Measurements from ENCODE around the gene KLF9. TPM values are rescaled to one million over a fixed set of nuclear protein-coding genes. Genes with fewer than 3 reads are reported as not detected.

The KLF9 gene
- total RNA-seq, 6 experiments from 2014 or later: 8.7 to 74.7 (median 32.3) TPM

DNA sequence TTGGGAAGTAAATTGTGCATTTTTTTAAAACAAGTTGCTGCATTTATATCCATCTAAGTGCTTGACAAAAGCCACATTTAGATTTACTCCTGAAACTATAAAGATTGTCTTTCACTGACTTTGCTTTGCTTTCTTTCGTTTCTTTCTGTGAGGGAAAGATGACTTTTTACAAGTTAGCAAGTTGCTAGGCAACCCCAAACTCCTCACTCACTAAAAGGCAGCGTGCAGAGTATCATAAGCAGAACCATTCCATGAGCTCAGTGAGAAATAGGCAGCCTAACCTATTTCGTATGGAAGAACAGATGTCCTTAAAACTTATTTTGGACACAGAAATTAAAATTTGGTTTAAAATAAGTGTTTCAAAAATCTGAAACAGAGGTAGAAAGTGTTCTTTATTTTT is 29.0 kb downstream of the KLF9 start:
- H3K27me3 ChIP-seq: no peaks in the 10 kb centered on the region
- no peak for ATAC-seq
- DNase-seq: no peak
- H3K4me1 ChIP-seq: peaks cover 0 to 13% (median 0%) of the 10 kb centered on the region in 4 donors
- TF ChIP-seq CTCF (IDR thresholded peaks at IDR 0.05) (no peak), POLR2A (IDR thresholded peaks at IDR 0.05) (no peak)
- H3K4me3 ChIP-seq: no peak overlapping the region
- H3K27ac ChIP-seq: no peak overlapping the region
- H3K36me3 ChIP-seq: peaks cover 0 to 35% (median 14%) of the 10 kb centered on the region in 4 donors
- H3K9me3 ChIP-seq: no peaks in the 10 kb centered on the region
- 78% methylated on average over 3 of the region's 3 CpGs for WGBS (ENCODE audit: insufficient coverage, low coverage, low lambda C conversion rate, missing lambda C conversion rate)
- intact Hi-C loops (cut with DNase I): no loop called here

DNA sequence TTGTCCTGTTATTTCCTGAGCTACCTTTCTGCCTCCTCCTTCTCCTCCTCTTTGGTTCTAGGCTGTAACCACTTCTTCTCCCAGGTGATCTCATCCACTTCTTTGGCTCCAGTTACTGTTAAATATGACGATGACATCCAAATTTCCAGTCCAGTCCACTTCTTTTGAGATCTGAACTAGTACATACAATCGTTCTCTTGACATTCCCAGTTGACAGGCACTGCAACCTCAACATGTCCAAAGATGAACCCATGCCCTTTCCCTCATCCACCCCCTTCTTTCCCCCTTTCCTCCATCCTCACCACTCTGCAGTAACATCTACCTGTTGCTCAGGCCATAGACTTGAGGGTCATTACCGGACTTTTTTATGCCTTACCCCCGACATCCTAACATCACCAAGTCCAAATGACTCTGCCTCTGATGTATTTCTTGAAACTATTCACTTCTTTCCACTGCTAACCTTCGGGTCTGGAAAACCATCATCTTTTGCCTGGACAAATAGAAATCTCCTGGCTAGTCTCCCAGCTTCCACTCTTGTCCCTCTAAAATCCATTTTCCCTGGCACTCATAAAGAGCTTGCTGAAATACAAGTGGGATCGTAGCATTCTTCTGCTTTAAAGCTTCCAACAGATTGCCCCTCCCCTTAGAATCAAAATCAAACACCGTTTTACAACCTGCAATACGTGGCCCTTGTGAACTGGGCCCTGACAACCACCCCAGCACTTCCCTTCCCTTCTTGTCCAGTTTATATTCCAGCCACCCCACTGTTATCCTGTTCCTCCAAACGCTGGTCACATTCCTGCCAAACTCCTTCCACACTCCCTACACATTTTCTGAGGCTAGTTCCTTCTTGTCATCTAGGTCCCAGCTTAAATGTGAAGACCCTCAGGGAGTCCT is 31.5 kb downstream of the KLF9 start:
- peaks cover 0 to 35% (median 14%) of the 10 kb centered on the region in 4 donors for H3K36me3 ChIP-seq
- 65% methylated on average over 9 of the region's 9 CpGs for WGBS (ENCODE audit: insufficient coverage, low coverage, low lambda C conversion rate, missing lambda C conversion rate)
- ATAC-seq: peak in 1 of 4 donors; percentile 12
- intact Hi-C loops (cut with DNase I): no loop called here
- H3K9me3 ChIP-seq: no peaks in the 10 kb centered on the region
- H3K27me3 ChIP-seq: no peaks in the 10 kb centered on the region
- DNase-seq: no peak
- H3K4me1 ChIP-seq: peaks cover 0 to 13% (median 0%) of the 10 kb centered on the region in 4 donors
- H3K27ac ChIP-seq: no peak overlapping the region
- no peak overlapping the region for H3K4me3 ChIP-seq
- TF ChIP-seq CTCF (IDR thresholded peaks at IDR 0.05) (no peak), POLR2A (IDR thresholded peaks at IDR 0.05) (no peak)

GRCh38 chr9:70382046-70382708 is 32.3 kb downstream of the KLF9 start:
- ATAC-seq (peak in 1 of 4 donors; percentile 31), DNase-seq (no peak)
- no peaks in the 10 kb centered on the region for H3K27me3 ChIP-seq
- H3K9me3 ChIP-seq: no peaks in the 10 kb centered on the region
- H3K4me3 ChIP-seq: no peak overlapping the region
- peaks cover 0 to 30% (median 14%) of the 10 kb centered on the region in 4 donors for H3K36me3 ChIP-seq
- no peak overlapping the region for H3K27ac ChIP-seq
- 62% methylated on average over 6 of the region's 6 CpGs for WGBS (ENCODE audit: insufficient coverage, low coverage, low lambda C conversion rate, missing lambda C conversion rate)
- peaks cover 0 to 13% (median 0%) of the 10 kb centered on the region in 4 donors for H3K4me1 ChIP-seq
- no peak for TF ChIP-seq CTCF (IDR thresholded peaks at IDR 0.05)
- no peak for TF ChIP-seq POLR2A (IDR thresholded peaks at IDR 0.05)
- intact Hi-C loops (cut with DNase I): no loop called here

GRCh38 chr9:70374962-70375618 is 39.4 kb downstream of the KLF9 start:
- DNase-seq (no peak), ATAC-seq (peak in 1 of 4 donors; percentile 41)
- H3K36me3 ChIP-seq: no peaks in the 10 kb centered on the region
- intact Hi-C loops (cut with DNase I): no loop called here
- no peak overlapping the region for H3K27ac ChIP-seq
- no peaks in the 10 kb centered on the region for H3K9me3 ChIP-seq
- no peaks in the 10 kb centered on the region for H3K4me1 ChIP-seq
- H3K27me3 ChIP-seq: no peaks in the 10 kb centered on the region
- WGBS (ENCODE audit: insufficient coverage, low coverage, low lambda C conversion rate, missing lambda C conversion rate): 72% methylated on average over 12 of the region's 17 CpGs
- no peak for TF ChIP-seq POLR2A (IDR thresholded peaks at IDR 0.05)
- TF ChIP-seq CTCF (IDR thresholded peaks at IDR 0.05): no peak
- H3K4me3 ChIP-seq: no peak overlapping the region
